HEK293T (cell line): ENCODE results near the gene CIDEB.

Source experiments
- CTCF ChIA-PET: fragments of 350-600 bp; formaldehyde crosslinking; extraction: SDS; loops from one replicate; lab custom pipeline; 2021; ENCODE audit warnings: antibody characterized with exemption, inconsistent platforms; lab: Yijun Ruan, JAX
- POLR2A ChIA-PET: fragments of 350-600 bp; formaldehyde crosslinking; extraction: SDS; loops from one replicate; lab custom pipeline; 2020; ENCODE audit warnings: antibody characterized with exemption, inconsistent platforms; lab: Yijun Ruan, JAX
- DNase-seq: peaks from one replicate; pipeline ENCODE4 v3.0.0; 2012; ENCODE audit warnings: mixed read lengths; ENCODE audit errors: extremely low spot score
- ARNT ChIP-seq: fragments of 450-650 bp; IDR thresholded peaks from 2 replicates; pipeline ENCODE4 v1.6.1; 2017; ENCODE audit warnings: mild to moderate bottlenecking
- BHLHE40 ChIP-seq: fragments of 450-650 bp; IDR thresholded peaks from 2 replicates; pipeline ENCODE4 v1.6.1; 2016; ENCODE audit warnings: mild to moderate bottlenecking, moderate library complexity, borderline replicate concordance
- CTBP1 ChIP-seq: fragments of 450-650 bp; IDR thresholded peaks from 2 replicates; pipeline ENCODE4 v1.6.1; 2016; ENCODE audit warnings: borderline replicate concordance
- ELF4 ChIP-seq: fragments of 450-650 bp; IDR thresholded peaks from 2 replicates; pipeline ENCODE4 v1.6.1; 2017; ENCODE audit warnings: antibody characterized with exemption
- FOXA1 ChIP-seq: fragments of 450-650 bp; IDR thresholded peaks from 2 replicates; pipeline ENCODE4 v1.6.1; 2016; ENCODE audit warnings: mild to moderate bottlenecking
- FOXK2 ChIP-seq: fragments of 450-650 bp; IDR thresholded peaks from 2 replicates; pipeline ENCODE4 v1.6.1; 2016; ENCODE audit warnings: mild to moderate bottlenecking
- FOXM1 ChIP-seq: fragments of 450-650 bp; IDR thresholded peaks from 2 replicates; pipeline ENCODE4 v1.6.1; 2017; ENCODE audit warnings: mild to moderate bottlenecking, borderline replicate concordance
- HDGF ChIP-seq: fragments of 450-650 bp; IDR thresholded peaks from 2 replicates; pipeline ENCODE4 v1.6.1; 2017; ENCODE audit warnings: antibody characterized with exemption, borderline replicate concordance
- L3MBTL2 ChIP-seq: fragments of 450-650 bp; conservative IDR thresholded peaks from 2 replicates; pipeline ENCODE4 v1.6.1; 2016; ENCODE audit warnings: mild to moderate bottlenecking
- LEF1 ChIP-seq: fragments of 450-650 bp; IDR thresholded peaks from 2 replicates; pipeline ENCODE4 v1.6.1; 2017; ENCODE audit warnings: mild to moderate bottlenecking, borderline replicate concordance
- NFRKB ChIP-seq: fragments of 450-650 bp; IDR thresholded peaks from 2 replicates; pipeline ENCODE4 v1.6.1; 2016; ENCODE audit warnings: mild to moderate bottlenecking, moderate library complexity
- PKNOX1 ChIP-seq: fragments of 450-650 bp; IDR thresholded peaks from 2 replicates; pipeline ENCODE4 v1.6.1; 2016
- SP1 ChIP-seq: fragments of 450-650 bp; IDR thresholded peaks from 2 replicates; pipeline ENCODE4 v1.6.1; 2017
- SUZ12 ChIP-seq: fragments of 450-650 bp; IDR thresholded peaks from 2 replicates; pipeline ENCODE4 v1.6.1; 2016; ENCODE audit warnings: mild to moderate bottlenecking
- TARDBP ChIP-seq: fragments of 450-650 bp; IDR thresholded peaks from 2 replicates; pipeline ENCODE4 v1.6.1; 2016
- ZNF384 ChIP-seq: fragments of 450-650 bp; IDR thresholded peaks from 2 replicates; pipeline ENCODE4 v1.6.1; 2016

Gene CIDEB

GRCh38 chr14:24266344-24267244, 41.2 kb downstream of the CIDEB start:
- TF ChIP-seq PKNOX1 (no peak), LEF1 (no peak), BHLHE40 (no peak), SUZ12 (no peak), CTBP1 (no peak), FOXM1 (no peak), TARDBP (no peak), ELF4 (no peak), FOXA1 (no peak), HDGF (no peak)
- DNase-seq, result no peak
- CTCF ChIA-PET, result no interaction called here
- POLR2A ChIA-PET, result interaction anchor here (1.3 kb wide), 1 partner anchor 19 kb away, joined by 3 read pairs; no protein-coding TSS in a partner anchor

- TF ChIP-seq L3MBTL2, result no peak
- TF ChIP-seq NFRKB, result no peak
- TF ChIP-seq BHLHE40, result no peak
- no peak for TF ChIP-seq ELF4
- no peak for TF ChIP-seq HDGF
- no peak for TF ChIP-seq PKNOX1
- TF ChIP-seq ZNF384, result no peak
- no peak for TF ChIP-seq FOXK2
- TF ChIP-seq SP1, result no peak
- no peak for TF ChIP-seq FOXM1
- TF ChIP-seq SUZ12, result no peak
- TF ChIP-seq FOXA1, result no peak
- TF ChIP-seq ARNT, result no peak
- TF ChIP-seq TARDBP, result no peak
- POLR2A ChIA-PET, result interaction anchor here (1.2 kb wide), 1 partner anchor 22 kb away, joined by 5 read pairs; the partner anchor contains the start of gene TINF2
- CTCF ChIA-PET, result no interaction called here
- no peak for DNase-seq
These were observed 43.5 kb downstream of the CIDEB start for GRCh38 chr14:24264298-24264697.

- TF ChIP-seq ARNT, result no peak
- no peak for TF ChIP-seq ELF4
- TF ChIP-seq FOXK2, result no peak
- TF ChIP-seq SUZ12, result no peak
- TF ChIP-seq L3MBTL2, result no peak
- TF ChIP-seq TARDBP, result no peak
- TF ChIP-seq SP1, result no peak
- no peak for TF ChIP-seq CTBP1
- no peak for TF ChIP-seq ZNF384
- ChIA-PET CTCF (no interaction called here), POLR2A (interaction anchor here (1.2 kb wide), 1 partner anchor 21 kb away, joined by 5 read pairs; the partner anchor contains the start of gene TINF2)
- no peak for DNase-seq
These were observed 43.9 kb downstream of the CIDEB start for GRCh38 chr14:24263848-24264247.

GRCh38 chr14:24262821-24263733, 44.7 kb downstream of the CIDEB start, which contains the start of gene TGM1:
TGM1 (minus strand) TSS chr14:24263177; CDS start chr14:24262352, 825 bp downstream.
- POLR2A ChIA-PET, result interaction anchor here (1.8 to 4.2 kb wide), 2 partner anchors 8 to 21 kb away, joined by 6 to 30 read pairs; partner anchors contain the start of genes RABGGTA and TINF2
- CTCF ChIA-PET, result interaction anchor here (1.5 kb wide), 1 partner anchor 8 kb away, joined by 6 read pairs; no protein-coding TSS in a partner anchor
- no peak for TF ChIP-seq SUZ12
- TF ChIP-seq HDGF, result no peak
- no peak for TF ChIP-seq L3MBTL2
- TF ChIP-seq TARDBP, result no peak
- no peak for TF ChIP-seq LEF1
- TF ChIP-seq FOXM1, result no peak
- TF ChIP-seq BHLHE40, result no peak
- TF ChIP-seq FOXA1, result no peak
- no peak for TF ChIP-seq NFRKB
- DNase-seq, result no peak

GRCh38 chr14:24261969-24262327, 45.8 kb downstream of the CIDEB start:
- no peak for DNase-seq
- ChIA-PET POLR2A (interaction anchor here (1.8 to 4.2 kb wide), 2 partner anchors 9 to 20 kb away, joined by 6 to 30 read pairs; partner anchors contain the start of genes RABGGTA and TINF2), CTCF (interaction anchor here (1.2 to 1.7 kb wide), 3 partner anchors 9 to 20 kb away, joined by 3 to 6 read pairs (median 6); partner anchors contain the start of gene TINF2)
- TF ChIP-seq FOXK2 (no peak), BHLHE40 (no peak), L3MBTL2 (no peak), HDGF (no peak), ARNT (no peak), FOXA1 (no peak), FOXM1 (no peak), NFRKB (no peak)
